ENCODE measurements around the gene NSUN6. TPM values are rescaled to one million over a fixed set of nuclear protein-coding genes. Genes with fewer than 3 reads are reported as not detected.
A peak's percentile ranks its signal among the peaks of the same experiment; 100 is the strongest.

Gene NSUN6
- total and polyA plus RNA-seq, 2 experiments from 2014 or later, result 4.1 to 5.4 TPM

DNA sequence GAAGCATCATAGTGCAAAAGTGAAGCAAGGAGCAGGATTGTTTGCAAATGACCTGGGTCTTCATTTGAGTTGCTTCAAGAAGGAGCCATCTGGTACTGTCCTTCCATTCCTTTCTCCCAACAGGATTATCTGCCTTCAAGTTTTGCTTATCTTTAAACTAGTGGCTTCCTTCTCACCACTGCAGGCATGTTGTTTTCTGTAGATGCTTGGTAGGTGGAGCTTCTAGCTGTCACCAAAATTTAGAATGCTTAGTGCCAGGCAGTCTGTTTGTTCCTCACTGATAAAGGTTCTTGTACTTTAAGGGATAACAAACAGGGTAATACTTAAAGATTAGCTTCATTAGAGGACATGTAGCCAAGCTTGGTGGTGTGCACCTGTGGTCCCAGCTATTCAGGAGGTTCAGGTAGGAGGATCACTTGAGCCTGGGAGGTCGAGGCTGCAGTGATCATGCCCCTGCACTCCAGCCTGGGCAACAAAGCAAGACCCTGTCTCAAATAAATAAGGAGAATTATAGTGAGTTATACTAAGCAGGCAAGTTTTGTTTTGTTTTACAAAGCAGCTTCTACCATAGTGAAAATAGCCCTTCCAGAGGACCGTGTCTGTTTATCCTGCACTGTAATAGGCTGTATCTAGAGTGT lies 13.6 kb upstream of the NSUN6 start:
- TF ChIP-seq EZH2phosphoT487 (IDR thresholded peaks at IDR 0.05; ENCODE audit: insufficient read depth, low read depth), result no peak
- TF ChIP-seq EZH2 (IDR thresholded peaks at IDR 0.05; ENCODE audit: insufficient read depth, poor library complexity, severe bottlenecking), result no peak
- Histone ChIP-seq H3K27ac (no peak overlapping the region), H3K9me3 (ENCODE audit: low read depth) (no peaks in the 10 kb centered on the region), H3K36me3 (ENCODE audit: low read depth) (0 out of 2 replicates have a peak, but pooled peaks cover 3% of the 10 kb centered on the region), H3K79me2 (ENCODE audit: insufficient read depth) (peaks cover 94% of the 10 kb centered on the region), H3K9ac (no peak overlapping the region), H3K4me1 (ENCODE audit: insufficient read depth) (peaks cover 32% of the 10 kb centered on the region), H3K9me2 (ENCODE audit: insufficient read depth) (no peaks in the 10 kb centered on the region), H4K20me1 (ENCODE audit: insufficient read depth) (no peaks in the 10 kb centered on the region), H3K27me3 (replicated peaks; ENCODE audit: insufficient read depth) (no peaks in the 10 kb centered on the region), H3K4me2 (ENCODE audit: unreplicated experiment) (no peak overlapping the region), H2AFZ (no peak overlapping the region), H3F3A (ENCODE audit: insufficient read depth) (peaks cover 14% of the 10 kb centered on the region; the same call in 1 of the 2 replicates), H3K4me3 (no peak overlapping the region)
- DNase-seq, result no peak
- in situ Hi-C loops (cut with MboI), result no loop called here
- WGBS, 2 experiments (ENCODE audit: low coverage in 1 of 2, low lambda C conversion rate in 2 of 2, missing lambda C conversion rate in 2 of 2), result 97 to 100% methylated on average over 2 of the region's 2 CpGs

DNA sequence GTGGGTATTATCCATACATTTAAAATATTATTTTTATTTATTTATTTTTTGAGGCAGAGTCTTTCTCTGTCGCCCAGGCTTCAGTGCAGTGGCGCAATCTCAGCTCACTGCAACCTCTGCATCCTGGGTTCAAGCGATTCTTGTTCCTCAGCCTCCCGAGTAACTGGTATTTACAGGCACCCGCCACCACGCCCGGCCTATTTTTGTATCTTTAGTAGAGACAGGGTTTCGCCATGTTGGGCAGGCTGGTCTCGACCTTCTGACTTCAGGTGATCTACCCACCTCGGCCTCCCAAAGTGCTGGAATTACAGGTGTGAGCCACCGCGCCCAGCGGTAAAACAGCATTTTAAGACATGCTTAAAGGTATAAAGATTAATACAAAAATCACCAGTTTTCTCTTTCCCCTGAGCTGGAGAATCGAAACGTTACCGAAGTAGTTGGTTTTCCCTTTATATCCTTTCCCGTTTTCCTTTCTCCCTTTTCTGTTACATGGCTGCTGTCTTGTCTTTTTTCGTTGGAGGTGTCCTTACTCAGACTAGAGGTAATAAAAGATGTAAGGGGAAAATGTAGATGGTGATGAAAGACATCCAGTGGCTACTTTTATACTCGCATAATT lies 9.5 kb upstream of the NSUN6 start:
- Histone ChIP-seq H3K9me3 (ENCODE audit: low read depth) (no peaks in the 10 kb centered on the region), H3K4me2 (ENCODE audit: unreplicated experiment) (peak overlapping the region; percentile 99), H3K4me3 (peak overlapping the region; percentile 82), H3F3A (ENCODE audit: insufficient read depth) (peaks cover 23% of the 10 kb centered on the region), H3K27ac (no peak overlapping the region), H3K27me3 (replicated peaks; ENCODE audit: insufficient read depth) (no peaks in the 10 kb centered on the region), H3K9ac (peak overlapping the region; percentile 98; the same call in 1 of the 2 replicates), H3K9me2 (ENCODE audit: insufficient read depth) (no peaks in the 10 kb centered on the region), H3K79me2 (ENCODE audit: insufficient read depth) (peaks cover 71% of the 10 kb centered on the region), H2AFZ (no peak overlapping the region), H4K20me1 (ENCODE audit: insufficient read depth) (no peaks in the 10 kb centered on the region), H3K36me3 (ENCODE audit: low read depth) (no peaks in the 10 kb centered on the region), H3K4me1 (ENCODE audit: insufficient read depth) (peaks cover 16% of the 10 kb centered on the region)
- in situ Hi-C loops (cut with MboI), result no loop called here
- WGBS, 2 experiments (ENCODE audit: low coverage in 1 of 2, low lambda C conversion rate in 2 of 2, missing lambda C conversion rate in 2 of 2), result 96 to 98% methylated on average over 19 of the region's 19 CpGs
- TF ChIP-seq EZH2phosphoT487 (IDR thresholded peaks at IDR 0.05; ENCODE audit: insufficient read depth, low read depth), result no peak
- TF ChIP-seq EZH2 (IDR thresholded peaks at IDR 0.05; ENCODE audit: insufficient read depth, poor library complexity, severe bottlenecking), result no peak
- DNase-seq, result no peak

DNA sequence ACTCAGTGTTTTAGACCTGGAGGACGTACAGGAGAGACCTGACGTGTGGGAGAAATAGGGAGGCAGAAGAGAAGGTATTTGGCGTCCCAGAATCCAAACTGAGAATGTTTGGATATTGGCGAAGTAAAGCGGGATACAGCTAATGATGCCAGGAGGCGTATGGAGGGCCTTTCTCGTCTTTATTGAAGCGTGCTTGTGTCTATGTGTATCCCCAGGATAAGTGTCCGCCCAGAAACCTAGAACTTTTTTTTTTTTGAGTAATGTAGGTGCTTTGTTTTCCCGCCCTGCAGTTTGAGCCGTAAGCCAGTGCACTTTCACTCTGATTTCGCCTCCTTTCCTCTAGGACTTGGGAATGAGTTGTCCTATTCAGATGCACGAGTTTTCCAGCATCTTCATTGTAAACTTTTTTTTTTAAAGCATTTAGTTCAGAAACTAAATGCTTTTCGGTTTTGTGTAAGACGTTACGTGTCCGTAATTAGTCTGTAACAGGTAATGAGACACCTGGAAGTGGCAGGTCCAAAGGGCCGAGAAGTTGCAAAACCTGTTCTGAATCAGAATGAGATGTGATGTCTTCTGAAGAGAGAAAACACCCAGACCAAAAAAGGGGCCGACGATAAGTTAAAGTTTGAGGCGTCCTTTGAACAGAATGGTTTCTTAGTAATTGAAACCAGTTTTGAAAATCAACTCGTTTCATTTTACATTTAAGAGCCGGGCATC lies 8.6 kb upstream of the NSUN6 start:
- peak; percentile 71 for DNase-seq
- Histone ChIP-seq H2AFZ (peak overlapping the region; percentile 84), H3K4me3 (peak overlapping the region; percentile 82), H3K4me1 (ENCODE audit: insufficient read depth) (peaks cover 8% of the 10 kb centered on the region; the same call in 1 of the 2 replicates), H3K27me3 (replicated peaks; ENCODE audit: insufficient read depth) (no peaks in the 10 kb centered on the region), H3K4me2 (ENCODE audit: unreplicated experiment) (peak overlapping the region; percentile 99), H3K9me2 (ENCODE audit: insufficient read depth) (no peaks in the 10 kb centered on the region), H3K79me2 (ENCODE audit: insufficient read depth) (peaks cover 62% of the 10 kb centered on the region), H3F3A (ENCODE audit: insufficient read depth) (peaks cover 19% of the 10 kb centered on the region), H3K9me3 (ENCODE audit: low read depth) (no peaks in the 10 kb centered on the region), H3K9ac (peak overlapping the region; percentile 98), H4K20me1 (ENCODE audit: insufficient read depth) (no peaks in the 10 kb centered on the region), H3K27ac (peak overlapping the region; percentile 98), H3K36me3 (ENCODE audit: low read depth) (no peaks in the 10 kb centered on the region)
- TF ChIP-seq EZH2phosphoT487 (IDR thresholded peaks at IDR 0.05; ENCODE audit: insufficient read depth, low read depth) (no peak), EZH2 (IDR thresholded peaks at IDR 0.05; ENCODE audit: insufficient read depth, poor library complexity, severe bottlenecking) (no peak)
- WGBS, 2 experiments (ENCODE audit: low coverage in 1 of 2, low lambda C conversion rate in 2 of 2, missing lambda C conversion rate in 2 of 2), result 1 to 2% methylated on average over 23 of the region's 23 CpGs
- in situ Hi-C loops (cut with MboI), result no loop called here

GRCh38 chr10:18659125-18659818 lies 7.9 kb upstream of the NSUN6 start, which contains the start of gene ARL5B:
Gene ARL5B (plus strand): TSS chr10:18659431. CDS start chr10:18659638, 207 bp downstream.
- no peak for TF ChIP-seq EZH2 (IDR thresholded peaks at IDR 0.05; ENCODE audit: insufficient read depth, poor library complexity, severe bottlenecking)
- no peak for TF ChIP-seq EZH2phosphoT487 (IDR thresholded peaks at IDR 0.05; ENCODE audit: insufficient read depth, low read depth)
- no peaks in the 10 kb centered on the region for H3K27me3 ChIP-seq (replicated peaks; ENCODE audit: insufficient read depth)
- DNase-seq, result peak; percentile 99
- H3K36me3 ChIP-seq (ENCODE audit: low read depth), result no peaks in the 10 kb centered on the region
- WGBS, 2 experiments (ENCODE audit: low coverage in 1 of 2, low lambda C conversion rate in 2 of 2, missing lambda C conversion rate in 2 of 2), result 1% methylated on average over 42 to 66 of the region's 72 CpGs
- peak within 1 kb of the TSS; percentile 98 for H3K27ac ChIP-seq
- in situ Hi-C loops (cut with MboI), result no loop called here
- H2AFZ ChIP-seq, result peak within 1 kb of the TSS; percentile 84
- peak within 1 kb of the TSS; percentile 99 for H3K4me2 ChIP-seq (ENCODE audit: unreplicated experiment)
- H4K20me1 ChIP-seq (ENCODE audit: insufficient read depth), result no peaks in the 10 kb centered on the region
- H3K9me2 ChIP-seq (ENCODE audit: insufficient read depth), result no peaks in the 10 kb centered on the region
- H3F3A ChIP-seq (ENCODE audit: insufficient read depth), result peaks cover 19% of the 10 kb centered on the region
- H3K79me2 ChIP-seq (ENCODE audit: insufficient read depth), result peaks cover 55% of the 10 kb centered on the region
- no peaks in the 10 kb centered on the region for H3K9me3 ChIP-seq (ENCODE audit: low read depth)
- peak within 1 kb of the TSS; percentile 82 for H3K4me3 ChIP-seq
- peaks cover 8% of the 10 kb centered on the region; the same call in 1 of the 2 replicates for H3K4me1 ChIP-seq (ENCODE audit: insufficient read depth)
- H3K9ac ChIP-seq, result peak within 1 kb of the TSS; percentile 98
